Measurements from ENCODE around the gene IMMP2L. TPM values are rescaled to one million over a fixed set of nuclear protein-coding genes. Genes with fewer than 3 reads are reported as not detected.

Gene IMMP2L
- total RNA-seq, 2 donors from 2014 or later: 10.5 to 17.4 TPM

DNA sequence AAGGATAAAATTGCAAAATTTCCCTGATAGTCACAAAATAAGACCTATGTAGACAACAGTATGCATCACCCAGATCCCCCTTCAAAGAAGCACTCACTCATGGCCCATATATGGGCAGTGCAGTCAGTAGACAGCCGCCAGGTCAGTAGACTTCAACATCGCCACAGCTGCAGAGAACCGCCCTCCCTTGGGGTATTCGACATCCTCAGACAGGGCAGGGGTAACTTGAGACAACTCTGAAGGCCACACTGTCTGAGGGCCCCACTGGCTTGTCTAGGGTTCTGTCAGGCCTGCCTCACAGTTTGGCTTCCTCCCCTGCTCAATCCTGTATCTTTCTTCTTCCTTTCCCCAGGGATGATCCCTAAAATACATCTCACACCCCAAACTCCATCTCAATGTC is 172.3 kb downstream of the IMMP2L start:
- intact Hi-C loops (cut with DNase I): no loop called here
- no peak overlapping the region for H3K4me3 ChIP-seq
- no peak for DNase-seq
- no peak for ATAC-seq
- 94 to 95% methylated on average over 4 of the region's 4 CpGs for WGBS, 2 donors
- TF ChIP-seq, protein P1, sequence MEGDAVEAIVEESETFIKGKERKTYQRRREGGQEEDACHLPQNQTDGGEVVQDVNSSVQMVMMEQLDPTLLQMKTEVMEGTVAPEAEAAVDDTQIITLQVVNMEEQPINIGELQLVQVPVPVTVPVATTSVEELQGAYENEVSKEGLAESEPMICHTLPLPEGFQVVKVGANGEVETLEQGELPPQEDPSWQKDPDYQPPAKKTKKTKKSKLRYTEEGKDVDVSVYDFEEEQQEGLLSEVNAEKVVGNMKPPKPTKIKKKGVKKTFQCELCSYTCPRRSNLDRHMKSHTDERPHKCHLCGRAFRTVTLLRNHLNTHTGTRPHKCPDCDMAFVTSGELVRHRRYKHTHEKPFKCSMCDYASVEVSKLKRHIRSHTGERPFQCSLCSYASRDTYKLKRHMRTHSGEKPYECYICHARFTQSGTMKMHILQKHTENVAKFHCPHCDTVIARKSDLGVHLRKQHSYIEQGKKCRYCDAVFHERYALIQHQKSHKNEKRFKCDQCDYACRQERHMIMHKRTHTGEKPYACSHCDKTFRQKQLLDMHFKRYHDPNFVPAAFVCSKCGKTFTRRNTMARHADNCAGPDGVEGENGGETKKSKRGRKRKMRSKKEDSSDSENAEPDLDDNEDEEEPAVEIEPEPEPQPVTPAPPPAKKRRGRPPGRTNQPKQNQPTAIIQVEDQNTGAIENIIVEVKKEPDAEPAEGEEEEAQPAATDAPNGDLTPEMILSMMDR (IDR thresholded peaks at IDR 0.05): no peak
- TF ChIP-seq POLR2A (IDR thresholded peaks at IDR 0.05): no peak
- no peak overlapping the region for H3K27ac ChIP-seq
- no peaks in the 10 kb centered on the region for H3K27me3 ChIP-seq
- H3K9me3 ChIP-seq: no peaks in the 10 kb centered on the region
- H3K36me3 ChIP-seq (replicated peaks in 1 of 2; ENCODE audit: insufficient read depth in 1 of 2, low read depth in 2 of 2): no peaks in the 10 kb centered on the region
- H3K4me1 ChIP-seq: no peaks in the 10 kb centered on the region

DNA sequence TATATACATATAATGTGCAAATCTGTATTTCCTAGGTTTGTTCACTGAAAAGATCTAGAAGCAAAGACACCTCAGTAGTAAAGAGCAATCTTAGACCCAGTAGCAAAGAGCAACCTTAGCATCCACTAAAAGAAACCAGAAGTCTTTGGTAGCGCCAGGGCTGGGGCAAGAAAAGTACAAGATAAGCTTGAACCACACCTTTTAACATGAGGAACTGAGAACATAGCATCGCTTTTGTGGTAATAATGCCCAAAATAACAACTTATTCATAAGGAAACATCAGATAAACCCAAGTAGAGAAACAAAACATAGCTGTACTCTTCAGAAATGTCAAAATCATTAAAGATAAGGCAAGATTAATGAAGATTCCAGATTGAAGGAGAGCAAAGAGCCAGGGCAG is 173.4 kb downstream of the IMMP2L start:
- no peak for DNase-seq
- Histone ChIP-seq H3K4me3 (no peak overlapping the region), H3K4me1 (no peaks in the 10 kb centered on the region), H3K36me3 (replicated peaks in 1 of 2; ENCODE audit: insufficient read depth in 1 of 2, low read depth in 2 of 2) (no peaks in the 10 kb centered on the region), H3K27ac (no peak overlapping the region), H3K9me3 (no peaks in the 10 kb centered on the region), H3K27me3 (no peaks in the 10 kb centered on the region)
- no peak for TF ChIP-seq POLR2A (IDR thresholded peaks at IDR 0.05)
- TF ChIP-seq, protein P1 (IDR thresholded peaks at IDR 0.05): no peak
- 95 to 98% methylated on average over 2 of the region's 2 CpGs for WGBS, 2 donors
- ATAC-seq: no peak
- intact Hi-C loops (cut with DNase I): no loop called here

DNA sequence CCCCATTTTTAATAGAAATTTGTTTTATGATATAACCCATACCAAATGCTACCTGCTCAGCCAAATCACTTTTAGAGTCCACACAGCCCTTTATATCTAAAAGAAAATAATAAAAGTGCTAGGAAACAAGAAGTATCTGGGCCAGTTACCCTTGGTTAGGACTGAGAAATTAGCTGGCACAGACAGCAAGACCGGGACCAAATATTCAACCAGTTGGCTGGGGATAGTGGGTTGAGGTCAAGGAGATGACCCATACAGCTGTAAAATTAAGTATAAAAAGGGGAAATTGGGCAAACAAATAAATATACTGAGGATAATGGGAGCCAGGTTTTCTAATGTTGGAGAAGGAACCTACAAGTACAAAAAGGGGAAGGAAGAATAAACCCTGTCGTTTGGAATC is 174.3 kb downstream of the IMMP2L start:
- no peak for TF ChIP-seq POLR2A (IDR thresholded peaks at IDR 0.05)
- TF ChIP-seq, protein P1 (IDR thresholded peaks at IDR 0.05): no peak

DNA sequence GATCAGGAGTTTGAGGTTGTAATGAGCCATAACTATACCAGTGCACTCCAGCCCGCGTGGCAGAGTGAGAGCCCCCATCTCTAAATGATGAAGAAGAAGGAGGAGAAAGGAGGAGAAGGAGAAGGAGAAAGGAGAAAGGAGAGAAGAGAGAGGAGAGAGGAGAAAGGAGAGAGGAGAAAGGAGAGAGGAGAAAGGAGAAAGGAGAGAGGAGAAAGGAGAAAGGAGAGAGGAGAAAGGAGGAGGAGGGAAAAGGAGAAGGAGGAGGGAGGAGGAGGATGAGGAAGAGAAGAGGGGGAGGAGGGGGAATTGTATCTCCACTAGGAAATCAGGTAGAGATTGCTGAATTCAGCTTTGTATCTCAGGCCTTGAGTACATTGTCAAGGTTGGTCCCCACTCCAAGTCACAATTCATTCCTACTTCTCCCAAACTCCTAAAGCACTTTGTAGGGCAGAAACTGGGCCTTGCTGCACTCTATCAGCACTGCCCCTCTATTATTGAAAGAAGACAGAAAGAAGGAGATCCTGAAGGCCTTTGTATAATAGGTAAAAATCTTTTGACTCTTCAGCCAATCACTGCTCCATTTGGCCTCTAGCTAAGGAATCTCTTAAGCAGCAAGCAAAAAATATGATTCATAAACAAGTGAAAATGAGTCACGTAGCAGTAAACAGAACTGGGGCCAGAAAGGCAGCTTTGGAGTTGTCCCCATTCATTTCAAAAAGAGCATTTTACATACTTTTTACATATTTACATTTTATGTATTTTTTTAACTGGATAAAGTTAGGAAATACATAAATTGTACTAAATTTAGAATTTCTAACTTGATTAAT is 178.0 kb downstream of the IMMP2L start:
- WGBS, 2 donors: 92 to 94% methylated on average over 3 of the region's 3 CpGs
- ATAC-seq: no peak

More for the DNA sequence above, 174.3 kb downstream of the IMMP2L start:
- Histone ChIP-seq H3K9me3 (no peaks in the 10 kb centered on the region), H3K27me3 (no peaks in the 10 kb centered on the region), H3K27ac (no peak overlapping the region), H3K4me1 (no peaks in the 10 kb centered on the region), H3K36me3 (replicated peaks in 1 of 2; ENCODE audit: insufficient read depth in 1 of 2, low read depth in 2 of 2) (no peaks in the 10 kb centered on the region), H3K4me3 (no peak overlapping the region)
- ATAC-seq (no peak), DNase-seq (no peak)
- intact Hi-C loops (cut with DNase I): no loop called here
- WGBS, 2 donors: 80 to 87% methylated on average over 2 of the region's 2 CpGs

More for the DNA sequence above, 178.0 kb downstream of the IMMP2L start:
- TF ChIP-seq, protein P1 (IDR thresholded peaks at IDR 0.05): no peak
- TF ChIP-seq POLR2A (IDR thresholded peaks at IDR 0.05): no peak
- no peak for DNase-seq
- no peaks in the 10 kb centered on the region for H3K4me1 ChIP-seq
- no peak overlapping the region for H3K4me3 ChIP-seq
- H3K36me3 ChIP-seq (replicated peaks in 1 of 2; ENCODE audit: insufficient read depth in 1 of 2, low read depth in 2 of 2): no peaks in the 10 kb centered on the region
- intact Hi-C loops (cut with DNase I): no loop called here
- no peaks in the 10 kb centered on the region for H3K9me3 ChIP-seq
- H3K27ac ChIP-seq: no peak overlapping the region
- H3K27me3 ChIP-seq: no peaks in the 10 kb centered on the region

Measured in body of pancreas (tissue), 4 donors.